Left ventricle myocardium inferior (tissue), 1 donor: ENCODE results near the gene POMT1. TPM values are rescaled to one million over a fixed set of nuclear protein-coding genes. Genes with fewer than 3 reads are reported as not detected.
"Not testable (repeated sequence)": the region's sequence is repeated elsewhere in the genome, so short reads cannot be mapped to it uniquely, and the experiment has no call there.

ENCODE experiments used
- DNase-seq: peaks from one replicate; pipeline ENCODE4 v3.0.0-alpha.2; 2020
- H3K27ac ChIP-seq: fragments of 200-600 bp; replicated peaks from 2 replicates; pipeline ENCODE4 v1.8.0; 2021
- H3K27me3 ChIP-seq: fragments of 200-600 bp; 2 replicates; pipeline ENCODE4 v1.8.0; 2021; ENCODE audit warnings: low read depth
- H3K36me3 ChIP-seq: fragments of 200-600 bp; 2 replicates; pipeline ENCODE4 v1.8.0; 2021
- H3K4me1 ChIP-seq: fragments of 200-600 bp; 2 replicates; pipeline ENCODE4 v1.8.0; 2021
- H3K4me3 ChIP-seq: fragments of 200-600 bp; 2 replicates; pipeline ENCODE4 v1.8.0; 2021; ENCODE audit warnings: mild to moderate bottlenecking, moderate library complexity
- H3K9me3 ChIP-seq: fragments of 200-600 bp; replicated peaks from 2 replicates; pipeline ENCODE4 v1.8.0; 2021
- intact Hi-C: fragments of 100-400 bp; cut with micrococcal nuclease; formaldehyde crosslinking; loops from one replicate; pipeline ENCODE4 v1.11.0; 2022
- total RNA-seq: library from RNA; stranded (reverse); fragmentation: NEBNext Ultra II Directional; extraction: Animal tissue kit (Norgen Biotek cat#: 25700); gene quantifications from one replicate; pipeline ENCODE4 v1.2.1, GENCODE V29; 2021
- TF ChIP-seq, protein P1 (sequence below): fragments of 200-600 bp; IDR thresholded peaks from 2 replicates; pipeline ENCODE4 v1.8.0; 2021; ENCODE audit warnings: antibody characterized with exemption, mild to moderate bottlenecking, borderline replicate concordance
- donor health status: DM: no; HTN: yes; CAD: no; lungs with severe emphysema.

The POMT1 gene
- total RNA-seq, 1 donor from 2014 or later, result 19.3 TPM

DNA sequence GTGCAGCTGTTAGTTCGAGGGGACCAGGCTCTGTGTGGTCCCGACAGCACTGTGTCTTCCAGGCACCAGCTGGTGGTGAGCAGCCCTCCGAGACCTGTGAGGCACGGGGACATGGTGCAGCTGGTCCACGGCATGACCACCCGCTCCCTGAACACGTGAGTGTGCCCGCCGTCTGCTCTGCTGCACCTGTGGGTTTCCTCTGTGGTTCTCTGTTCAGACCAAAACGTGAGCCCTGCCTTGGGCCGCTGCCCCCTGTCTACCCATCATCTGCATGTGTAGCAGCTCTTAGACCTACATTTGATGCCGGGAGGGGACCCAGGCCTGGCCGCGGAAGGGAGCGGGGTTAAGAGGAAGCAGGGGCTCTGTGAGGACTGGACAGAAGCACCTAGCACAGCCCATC is 10.5 kb downstream of the POMT1 start:
- Histone ChIP-seq H3K36me3 (peaks cover 74% of the 10 kb centered on the region), H3K27ac (no peak overlapping the region), H3K9me3 (no peaks in the 10 kb centered on the region), H3K4me3 (no peak overlapping the region), H3K27me3 (no peaks in the 10 kb centered on the region), H3K4me1 (peaks cover 10% of the 10 kb centered on the region)
- TF ChIP-seq, protein P1, sequence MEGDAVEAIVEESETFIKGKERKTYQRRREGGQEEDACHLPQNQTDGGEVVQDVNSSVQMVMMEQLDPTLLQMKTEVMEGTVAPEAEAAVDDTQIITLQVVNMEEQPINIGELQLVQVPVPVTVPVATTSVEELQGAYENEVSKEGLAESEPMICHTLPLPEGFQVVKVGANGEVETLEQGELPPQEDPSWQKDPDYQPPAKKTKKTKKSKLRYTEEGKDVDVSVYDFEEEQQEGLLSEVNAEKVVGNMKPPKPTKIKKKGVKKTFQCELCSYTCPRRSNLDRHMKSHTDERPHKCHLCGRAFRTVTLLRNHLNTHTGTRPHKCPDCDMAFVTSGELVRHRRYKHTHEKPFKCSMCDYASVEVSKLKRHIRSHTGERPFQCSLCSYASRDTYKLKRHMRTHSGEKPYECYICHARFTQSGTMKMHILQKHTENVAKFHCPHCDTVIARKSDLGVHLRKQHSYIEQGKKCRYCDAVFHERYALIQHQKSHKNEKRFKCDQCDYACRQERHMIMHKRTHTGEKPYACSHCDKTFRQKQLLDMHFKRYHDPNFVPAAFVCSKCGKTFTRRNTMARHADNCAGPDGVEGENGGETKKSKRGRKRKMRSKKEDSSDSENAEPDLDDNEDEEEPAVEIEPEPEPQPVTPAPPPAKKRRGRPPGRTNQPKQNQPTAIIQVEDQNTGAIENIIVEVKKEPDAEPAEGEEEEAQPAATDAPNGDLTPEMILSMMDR, result no peak
- intact Hi-C loops, result no loop called here
- DNase-seq, result no peak

GRCh38 chr9:131515559-131516031 is 12.9 kb downstream of the POMT1 start:
- H3K4me3 ChIP-seq, H3K9me3 ChIP-seq, DNase-seq, intact Hi-C loops, H3K27me3 ChIP-seq, H3K27ac ChIP-seq: not testable (repeated sequence)
- Histone ChIP-seq H3K36me3 (peaks cover 83% of the 10 kb centered on the region), H3K4me1 (peaks cover 28% of the 10 kb centered on the region)

GRCh38 chr9:131516100-131516499 is 13.4 kb downstream of the POMT1 start:
- no peak overlapping the region for H3K27ac ChIP-seq
- H3K36me3 ChIP-seq, result peaks cover 83% of the 10 kb centered on the region
- H3K9me3 ChIP-seq, result no peaks in the 10 kb centered on the region
- TF ChIP-seq, protein P1, result no peak
- peaks cover 28% of the 10 kb centered on the region for H3K4me1 ChIP-seq
- no peak overlapping the region for H3K4me3 ChIP-seq
- no peaks in the 10 kb centered on the region for H3K27me3 ChIP-seq
- intact Hi-C loops, result no loop called here
- DNase-seq, result no peak

DNA sequence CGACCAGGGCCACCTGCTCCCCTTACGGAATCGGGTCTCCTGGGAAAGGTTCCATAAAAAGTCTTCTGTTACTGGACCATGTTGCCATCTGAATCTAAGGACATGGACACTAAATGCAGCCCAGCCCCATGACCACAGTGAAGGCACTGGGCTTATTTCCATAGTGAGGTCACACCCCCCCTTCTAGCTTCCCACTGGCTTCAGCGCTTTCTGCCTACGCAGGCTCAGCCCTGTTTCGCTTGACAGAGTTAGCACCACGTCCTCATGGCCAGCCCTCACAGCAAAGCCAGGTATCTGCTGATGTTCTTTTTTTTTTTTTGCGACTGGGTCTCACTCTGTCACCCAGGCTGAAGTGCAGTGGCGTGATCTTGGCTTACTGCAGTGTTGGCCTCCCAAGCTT is 14.2 kb downstream of the POMT1 start:
- H3K4me3 ChIP-seq, result no peak overlapping the region
- intact Hi-C loops, result no loop called here
- TF ChIP-seq, protein P1, result no peak
- H3K36me3 ChIP-seq, result peaks cover 83% of the 10 kb centered on the region
- H3K27ac ChIP-seq, result peak overlapping the region; percentile 91
- no peaks in the 10 kb centered on the region for H3K27me3 ChIP-seq
- peak; percentile 37 for DNase-seq
- H3K4me1 ChIP-seq, result peaks cover 28% of the 10 kb centered on the region
- no peaks in the 10 kb centered on the region for H3K9me3 ChIP-seq

DNA sequence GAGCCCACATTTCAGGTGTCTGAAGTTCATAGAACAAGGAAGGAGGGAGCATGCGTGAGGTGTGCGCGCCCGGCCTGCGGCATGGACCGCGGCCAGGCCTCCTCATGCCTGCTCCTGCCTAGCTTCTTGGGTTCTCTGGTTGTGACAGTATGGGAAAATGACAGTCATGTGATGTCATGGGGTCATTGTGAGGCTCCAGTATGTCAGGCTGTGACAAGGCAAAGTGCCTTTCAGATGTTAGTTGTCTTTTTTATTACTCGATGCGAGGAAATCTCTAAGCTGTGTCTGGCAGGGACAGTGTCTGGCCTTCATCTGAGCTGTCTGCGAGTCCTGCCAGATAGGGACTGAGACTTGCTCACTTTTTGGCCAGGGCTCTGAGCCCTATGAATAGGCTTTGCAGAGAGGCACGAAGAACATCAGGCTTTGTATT is 15.1 kb downstream of the POMT1 start:
- H3K4me1 ChIP-seq, result peaks cover 28% of the 10 kb centered on the region
- peak overlapping the region; percentile 91 for H3K27ac ChIP-seq
- H3K27me3 ChIP-seq, result no peaks in the 10 kb centered on the region
- peak; percentile 53 for DNase-seq
- TF ChIP-seq, protein P1, result no peak
- peak overlapping the region; percentile 19 for H3K4me3 ChIP-seq
- H3K9me3 ChIP-seq, result no peaks in the 10 kb centered on the region
- H3K36me3 ChIP-seq, result peaks cover 83% of the 10 kb centered on the region
- intact Hi-C loops, result no loop called here

DNA sequence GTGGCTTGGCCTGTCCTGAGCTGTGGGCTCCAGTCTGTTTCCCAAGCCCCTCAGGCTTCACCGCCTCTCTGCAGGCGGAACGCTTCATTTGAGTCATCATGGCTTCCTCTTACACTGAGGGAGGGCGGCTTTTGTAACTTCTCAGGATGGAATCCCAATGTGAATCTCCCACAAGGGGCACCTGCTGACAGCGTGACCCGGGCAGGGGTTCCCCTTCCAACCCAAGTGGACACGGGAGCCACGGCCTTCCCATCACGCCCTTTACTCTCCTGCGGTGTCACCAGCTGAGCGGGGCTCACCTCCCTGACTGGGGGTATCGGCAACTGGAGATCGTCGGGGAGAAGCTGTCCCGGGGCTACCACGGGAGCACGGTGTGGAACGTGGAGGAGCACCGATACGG is 15.8 kb downstream of the POMT1 start:
- Histone ChIP-seq H3K27me3 (no peaks in the 10 kb centered on the region), H3K4me3 (no peak overlapping the region), H3K36me3 (peaks cover 83% of the 10 kb centered on the region), H3K27ac (peak overlapping the region; percentile 91), H3K9me3 (no peaks in the 10 kb centered on the region), H3K4me1 (peaks cover 28% of the 10 kb centered on the region)
- DNase-seq, result no peak
- TF ChIP-seq, protein P1, result no peak
- intact Hi-C loops, result no loop called here
